Osteoblast (primary cell): ENCODE results near the gene LYSMD3. TPM values are rescaled to one million over a fixed set of nuclear protein-coding genes. Genes with fewer than 3 reads are reported as not detected.
A peak's percentile ranks its signal among the peaks of the same experiment; 100 is the strongest.

ENCODE experiments used
- DNase-seq: peaks from one replicate; pipeline ENCODE4 v3.0.0; 2011; ENCODE audit warnings: low spot score, mixed read lengths; ENCODE audit not compliant: insufficient read length; ENCODE audit errors: missing footprints
- H2AFZ ChIP-seq: 2 replicates; pipeline ENCODE4 v1.6.0; 2011; ENCODE audit warnings: mild to moderate bottlenecking, low read length
- H3K27ac ChIP-seq: 2 replicates; pipeline ENCODE4 v1.5.1; 2011; ENCODE audit warnings: mild to moderate bottlenecking, low read depth, low read length, moderate library complexity
- H3K27me3 ChIP-seq: 2 replicates; pipeline ENCODE4 v1.6.0; 2012; ENCODE audit warnings: mild to moderate bottlenecking, control low read depth, inconsistent platforms, low read length, moderate library complexity; ENCODE audit not compliant: insufficient read depth
- H3K36me3 ChIP-seq: 2 replicates; pipeline ENCODE4 v1.5.1; 2011; ENCODE audit warnings: mild to moderate bottlenecking, low read length, control low read depth, moderate library complexity; ENCODE audit not compliant: insufficient read depth
- H3K4me1 ChIP-seq: 2 replicates; pipeline ENCODE4 v1.5.1; 2011; ENCODE audit warnings: mild to moderate bottlenecking, low read length, control low read depth, moderate library complexity; ENCODE audit not compliant: insufficient read depth
- H3K4me2 ChIP-seq: 2 replicates; pipeline ENCODE4 v1.6.0; 2011; ENCODE audit warnings: mild to moderate bottlenecking, low read length; ENCODE audit not compliant: insufficient read depth
- H3K4me3 ChIP-seq: fragments of 200-600 bp; sonication (generic); 3 replicates; pipeline ENCODE4 v1.5.1; 2012; ENCODE audit warnings: mild to moderate bottlenecking, low read length, inconsistent platforms; ENCODE audit not compliant: insufficient read depth
- H3K79me2 ChIP-seq: 2 replicates; pipeline ENCODE4 v1.6.0; 2012; ENCODE audit warnings: mild to moderate bottlenecking, low read length, control low read depth, inconsistent platforms; ENCODE audit not compliant: insufficient read depth
- H3K9me3 ChIP-seq: 2 replicates; pipeline ENCODE4 v1.5.1; 2011; ENCODE audit warnings: low read depth, low read length, control low read depth
- H4K20me1 ChIP-seq: 2 replicates; pipeline ENCODE4 v1.6.0; 2012; ENCODE audit warnings: mild to moderate bottlenecking, low read length, control low read depth; ENCODE audit not compliant: insufficient read depth
- CTCF ChIP-seq: IDR thresholded peaks from 2 replicates; pipeline ENCODE4 v1.5.1; 2011; ENCODE audit warnings: mild to moderate bottlenecking, low read depth, low read length, moderate library complexity; ENCODE audit errors: extremely low read depth
- total RNA-seq: library from RNA; depleted of rRNA; stranded (reverse); fragments of >200 nt; gene quantifications from 2 replicates; pipeline ENCODE4 v1.2.3, GENCODE V29; 2012

Gene LYSMD3
- total RNA-seq, 1 donor: 17.7 TPM

GRCh38 chr5:90480699-90481098, 48.7 kb downstream of the LYSMD3 start:
- no peak for TF ChIP-seq CTCF
- H3K9me3 ChIP-seq: no peaks in the 10 kb centered on the region
- no peaks in the 10 kb centered on the region for H3K36me3 ChIP-seq
- no peaks in the 10 kb centered on the region for H3K27me3 ChIP-seq
- H3K27ac ChIP-seq: peak overlapping the region; percentile 11
- no peaks in the 10 kb centered on the region for H4K20me1 ChIP-seq
- peaks cover 16% of the 10 kb centered on the region for H3K4me1 ChIP-seq
- no peak for DNase-seq
- no peak overlapping the region for H2AFZ ChIP-seq
- H3K79me2 ChIP-seq: no peaks in the 10 kb centered on the region
- no peak overlapping the region for H3K4me3 ChIP-seq
- no peak overlapping the region for H3K4me2 ChIP-seq

GRCh38 chr5:90479611-90480385, 49.6 kb downstream of the LYSMD3 start:
- Histone ChIP-seq H3K9me3 (no peaks in the 10 kb centered on the region), H3K79me2 (no peaks in the 10 kb centered on the region), H3K4me1 (peaks cover 16% of the 10 kb centered on the region), H3K4me2 (peak overlapping the region; percentile 27), H3K4me3 (no peak overlapping the region), H4K20me1 (no peaks in the 10 kb centered on the region), H2AFZ (no peak overlapping the region), H3K27me3 (no peaks in the 10 kb centered on the region), H3K27ac (peak overlapping the region; percentile 5), H3K36me3 (no peaks in the 10 kb centered on the region)
- TF ChIP-seq CTCF: no peak
- DNase-seq: peak; percentile 71

- H3K79me2 ChIP-seq: peaks cover 14% of the 10 kb centered on the region
- H3K4me1 ChIP-seq: peaks cover 27% of the 10 kb centered on the region
- no peaks in the 10 kb centered on the region for H3K27me3 ChIP-seq
- H3K9me3 ChIP-seq: no peaks in the 10 kb centered on the region
- no peaks in the 10 kb centered on the region for H3K36me3 ChIP-seq
- H3K4me2 ChIP-seq: peak overlapping the region; percentile 34
- H4K20me1 ChIP-seq: no peaks in the 10 kb centered on the region
- DNase-seq: no peak
- H3K27ac ChIP-seq: no peak overlapping the region
- H2AFZ ChIP-seq: peak overlapping the region; percentile 71
- TF ChIP-seq CTCF: no peak
- no peak overlapping the region for H3K4me3 ChIP-seq
Measured at GRCh38 chr5:90477621-90478215, 51.7 kb downstream of the LYSMD3 start.

- no peak overlapping the region for H3K4me3 ChIP-seq
- no peaks in the 10 kb centered on the region for H3K27me3 ChIP-seq
- no peak for TF ChIP-seq CTCF
- peaks cover 29% of the 10 kb centered on the region for H3K4me1 ChIP-seq
- peaks cover 17% of the 10 kb centered on the region for H3K79me2 ChIP-seq
- no peak for DNase-seq
- H3K27ac ChIP-seq: no peak overlapping the region
- H3K4me2 ChIP-seq: peak overlapping the region; percentile 34
- H3K9me3 ChIP-seq: no peaks in the 10 kb centered on the region
- H3K36me3 ChIP-seq: no peaks in the 10 kb centered on the region
- H4K20me1 ChIP-seq: no peaks in the 10 kb centered on the region
- peak overlapping the region; percentile 71 for H2AFZ ChIP-seq
Measured at GRCh38 chr5:90477073-90477472, 52.3 kb downstream of the LYSMD3 start.
